ENCODE results near the gene SLC25A6. TPM values are rescaled to one million over a fixed set of nuclear protein-coding genes. Genes with fewer than 3 reads are reported as not detected.
"Not testable (repeated sequence)": the region's sequence is repeated elsewhere in the genome, so short reads cannot be mapped to it uniquely, and the experiment has no call there.

The SLC25A6 gene
- total RNA-seq, 1 experiment from 2014 or later = 463 TPM

DNA sequence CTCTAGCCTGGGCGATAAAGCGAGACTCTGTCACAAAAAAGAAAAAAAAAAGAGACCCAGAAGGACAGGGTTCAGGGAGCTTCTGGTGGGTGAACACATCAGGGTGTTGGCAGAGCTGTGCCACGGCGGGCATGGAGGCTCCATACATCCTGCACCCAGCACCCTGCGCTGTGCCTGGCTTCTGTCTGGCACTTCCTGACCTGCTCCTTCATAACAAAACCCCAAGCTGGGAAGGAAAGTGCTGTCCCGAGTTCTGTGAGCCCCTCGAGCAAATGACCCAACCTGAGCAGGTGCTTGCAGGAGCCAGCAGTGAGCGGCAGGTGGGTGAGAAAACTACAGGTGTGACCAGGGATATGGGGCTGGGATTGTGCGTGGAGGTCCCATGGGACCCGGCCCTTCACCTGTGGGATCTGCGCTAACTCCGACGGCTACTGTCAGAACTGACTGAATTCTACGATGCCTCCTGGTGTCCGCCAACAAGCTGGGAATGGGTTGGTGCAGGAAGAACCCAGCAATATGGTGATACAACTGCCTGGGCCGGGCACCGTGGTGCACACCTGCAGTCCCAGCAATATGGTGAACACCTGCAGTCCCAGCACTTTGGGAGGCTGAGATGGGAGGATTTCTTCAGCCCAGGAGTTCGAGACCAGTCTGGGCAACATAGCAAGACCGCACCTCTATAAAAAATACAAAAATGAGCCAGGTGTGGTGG lies 41.9 kb upstream of the SLC25A6 start:
- ChIA-PET POLR2A (no interaction called here), CTCF (no interaction called here)
- no peak overlapping the region for H3K4me3 Mint-ChIP-seq (ENCODE audit: unreplicated experiment)
- BruUV-seq (replicated peaks) = no TSS peak
- intact Hi-C loops (cut with micrococcal nuclease) = no loop called here
- H3K4me1 Mint-ChIP-seq (ENCODE audit: insufficient read depth, unreplicated experiment) = no peaks in the 10 kb centered on the region
- H3K36me3 Mint-ChIP-seq (ENCODE audit: insufficient read depth, unreplicated experiment) = peaks cover 54% of the 10 kb centered on the region
- H3K9me3 Mint-ChIP-seq (ENCODE audit: unreplicated experiment) = no peaks in the 10 kb centered on the region
- no peaks in the 10 kb centered on the region for H3K27me3 Mint-ChIP-seq (ENCODE audit: insufficient read depth, unreplicated experiment)
- no peak overlapping the region for H3K27ac Mint-ChIP-seq (ENCODE audit: low read depth, unreplicated experiment)
- DNase-seq (ENCODE audit: unreplicated experiment) = no peak
- TF ChIP-seq, protein P1, sequence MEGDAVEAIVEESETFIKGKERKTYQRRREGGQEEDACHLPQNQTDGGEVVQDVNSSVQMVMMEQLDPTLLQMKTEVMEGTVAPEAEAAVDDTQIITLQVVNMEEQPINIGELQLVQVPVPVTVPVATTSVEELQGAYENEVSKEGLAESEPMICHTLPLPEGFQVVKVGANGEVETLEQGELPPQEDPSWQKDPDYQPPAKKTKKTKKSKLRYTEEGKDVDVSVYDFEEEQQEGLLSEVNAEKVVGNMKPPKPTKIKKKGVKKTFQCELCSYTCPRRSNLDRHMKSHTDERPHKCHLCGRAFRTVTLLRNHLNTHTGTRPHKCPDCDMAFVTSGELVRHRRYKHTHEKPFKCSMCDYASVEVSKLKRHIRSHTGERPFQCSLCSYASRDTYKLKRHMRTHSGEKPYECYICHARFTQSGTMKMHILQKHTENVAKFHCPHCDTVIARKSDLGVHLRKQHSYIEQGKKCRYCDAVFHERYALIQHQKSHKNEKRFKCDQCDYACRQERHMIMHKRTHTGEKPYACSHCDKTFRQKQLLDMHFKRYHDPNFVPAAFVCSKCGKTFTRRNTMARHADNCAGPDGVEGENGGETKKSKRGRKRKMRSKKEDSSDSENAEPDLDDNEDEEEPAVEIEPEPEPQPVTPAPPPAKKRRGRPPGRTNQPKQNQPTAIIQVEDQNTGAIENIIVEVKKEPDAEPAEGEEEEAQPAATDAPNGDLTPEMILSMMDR (IDR thresholded peaks at IDR 0.05; ENCODE audit: unreplicated experiment) = no peak

DNA sequence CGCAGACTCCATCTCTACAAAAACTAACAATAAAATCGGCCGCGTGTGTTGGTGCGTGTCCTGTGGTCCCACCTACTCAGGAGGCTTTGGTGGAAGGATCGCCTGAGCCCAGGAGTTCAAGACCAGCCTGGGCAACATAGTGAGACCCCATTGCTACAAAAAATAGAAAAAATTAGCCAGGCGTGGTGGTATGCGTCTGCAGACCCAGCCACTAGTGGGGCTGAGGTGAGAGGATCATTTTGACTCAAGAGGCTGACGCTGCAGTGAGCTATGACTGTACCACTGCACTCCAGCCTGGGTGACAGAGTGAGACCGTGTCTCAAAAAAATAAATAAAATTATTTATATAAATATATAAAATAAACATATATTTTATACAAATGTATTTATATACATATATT lies 38.5 kb upstream of the SLC25A6 start:
- H3K27ac Mint-ChIP-seq (ENCODE audit: low read depth, unreplicated experiment) = no peak overlapping the region
- no peak for DNase-seq (ENCODE audit: unreplicated experiment)
- no peaks in the 10 kb centered on the region for H3K9me3 Mint-ChIP-seq (ENCODE audit: unreplicated experiment)
- H3K36me3 Mint-ChIP-seq (ENCODE audit: insufficient read depth, unreplicated experiment) = peaks cover 36% of the 10 kb centered on the region
- no peaks in the 10 kb centered on the region for H3K27me3 Mint-ChIP-seq (ENCODE audit: insufficient read depth, unreplicated experiment)
- ChIA-PET POLR2A (no interaction called here), CTCF (no interaction called here)
- no peaks in the 10 kb centered on the region for H3K4me1 Mint-ChIP-seq (ENCODE audit: insufficient read depth, unreplicated experiment)
- no TSS peak for BruUV-seq (replicated peaks)
- no peak overlapping the region for H3K4me3 Mint-ChIP-seq (ENCODE audit: unreplicated experiment)
- TF ChIP-seq, protein P1 (IDR thresholded peaks at IDR 0.05; ENCODE audit: unreplicated experiment) = no peak
- intact Hi-C loops (cut with micrococcal nuclease) = no loop called here

DNA sequence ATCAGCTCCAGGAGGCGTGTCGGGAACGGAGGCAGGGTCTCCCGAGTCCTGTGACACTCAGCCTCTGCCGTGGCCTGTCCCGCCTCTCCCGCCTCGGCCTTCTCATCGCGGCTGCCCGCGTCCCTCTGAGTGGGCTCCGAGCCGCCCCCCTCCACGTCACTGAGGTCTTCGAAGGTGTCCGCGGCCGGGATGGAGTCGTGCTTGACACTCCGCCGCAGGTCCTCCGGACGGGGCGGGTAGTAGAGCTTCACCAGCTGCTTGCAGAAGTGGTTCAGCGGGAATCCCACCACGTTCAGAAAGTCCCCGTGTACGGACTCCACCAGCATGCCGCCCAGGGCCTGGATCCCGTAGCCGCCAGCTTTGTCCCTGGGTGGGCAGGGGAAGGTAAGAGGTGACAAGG lies 35.8 kb upstream of the SLC25A6 start:
- no peak for DNase-seq (ENCODE audit: unreplicated experiment)
- H3K27me3 Mint-ChIP-seq (ENCODE audit: insufficient read depth, unreplicated experiment) = no peaks in the 10 kb centered on the region
- TF ChIP-seq, protein P1 (IDR thresholded peaks at IDR 0.05; ENCODE audit: unreplicated experiment) = no peak
- peaks cover 39% of the 10 kb centered on the region for H3K36me3 Mint-ChIP-seq (ENCODE audit: insufficient read depth, unreplicated experiment)
- CTCF ChIA-PET = no interaction called here
- POLR2A ChIA-PET = no interaction called here
- intact Hi-C loops (cut with micrococcal nuclease) = no loop called here
- no peaks in the 10 kb centered on the region for H3K4me1 Mint-ChIP-seq (ENCODE audit: insufficient read depth, unreplicated experiment)
- peaks cover 19% of the 10 kb centered on the region for H3K9me3 Mint-ChIP-seq (ENCODE audit: unreplicated experiment)
- H3K4me3 Mint-ChIP-seq (ENCODE audit: unreplicated experiment) = no peak overlapping the region
- no TSS peak for BruUV-seq (replicated peaks)
- H3K27ac Mint-ChIP-seq (ENCODE audit: low read depth, unreplicated experiment) = no peak overlapping the region

DNA sequence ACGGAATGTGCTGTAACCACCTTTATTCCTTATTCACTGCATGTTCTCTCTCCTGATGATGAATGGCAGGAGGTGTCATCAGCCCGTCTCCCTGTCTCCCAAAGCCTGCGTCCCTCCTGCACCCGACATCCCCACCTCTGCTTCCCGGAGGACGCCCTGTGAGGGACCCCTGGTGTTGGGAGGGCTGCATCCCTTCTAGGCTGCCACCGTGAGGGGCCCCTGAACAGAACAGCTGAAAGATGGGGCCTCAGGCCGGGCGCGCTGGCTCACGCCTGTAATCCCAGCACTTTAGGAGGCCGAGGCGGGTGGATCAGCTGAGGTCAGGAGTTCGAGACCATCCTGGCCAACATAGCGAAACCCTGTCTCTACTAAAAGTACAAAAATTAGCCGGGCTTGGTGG lies 34.4 kb upstream of the SLC25A6 start:
- H3K27ac Mint-ChIP-seq (ENCODE audit: low read depth, unreplicated experiment); H3K27me3 Mint-ChIP-seq (ENCODE audit: insufficient read depth, unreplicated experiment); BruUV-seq (replicated peaks); POLR2A ChIA-PET; CTCF ChIA-PET; H3K4me3 Mint-ChIP-seq (ENCODE audit: unreplicated experiment); H3K4me1 Mint-ChIP-seq (ENCODE audit: insufficient read depth, unreplicated experiment); intact Hi-C loops (cut with micrococcal nuclease); DNase-seq (ENCODE audit: unreplicated experiment): not testable (repeated sequence)
- Mint-ChIP-seq H3K9me3 (ENCODE audit: unreplicated experiment) (peaks cover 19% of the 10 kb centered on the region), H3K36me3 (ENCODE audit: insufficient read depth, unreplicated experiment) (peaks cover 44% of the 10 kb centered on the region)

DNA sequence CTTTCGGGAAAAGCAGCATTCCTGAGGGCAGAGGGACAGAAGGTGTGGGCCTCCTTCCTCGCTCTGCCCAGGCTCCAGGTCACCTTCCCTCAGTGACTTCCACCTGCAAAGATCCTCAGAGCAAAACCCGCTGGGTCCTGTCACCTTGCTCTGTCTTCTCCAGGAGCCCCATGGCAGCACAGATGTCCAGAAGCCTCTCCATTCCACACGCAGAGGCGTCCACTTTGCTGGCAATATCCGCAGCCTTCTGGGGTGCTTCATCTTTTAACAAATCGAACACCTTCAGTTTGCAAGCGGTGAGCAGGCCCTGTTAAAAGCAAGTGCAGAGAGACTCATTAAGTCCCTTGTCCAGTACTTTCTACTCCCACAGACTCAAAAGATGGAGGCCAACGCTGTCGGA lies 33.5 kb upstream of the SLC25A6 start:
- H3K36me3 Mint-ChIP-seq (ENCODE audit: insufficient read depth, unreplicated experiment) = peaks cover 44% of the 10 kb centered on the region
- H3K4me1 Mint-ChIP-seq (ENCODE audit: insufficient read depth, unreplicated experiment) = no peaks in the 10 kb centered on the region
- ChIA-PET POLR2A (no interaction called here), CTCF (no interaction called here)
- intact Hi-C loops (cut with micrococcal nuclease) = no loop called here
- DNase-seq (ENCODE audit: unreplicated experiment) = no peak
- H3K27me3 Mint-ChIP-seq (ENCODE audit: insufficient read depth, unreplicated experiment) = no peaks in the 10 kb centered on the region
- BruUV-seq (replicated peaks) = no TSS peak
- H3K4me3 Mint-ChIP-seq (ENCODE audit: unreplicated experiment) = no peak overlapping the region
- TF ChIP-seq, protein P1 (IDR thresholded peaks at IDR 0.05; ENCODE audit: unreplicated experiment) = no peak
- H3K9me3 Mint-ChIP-seq (ENCODE audit: unreplicated experiment) = peaks cover 19% of the 10 kb centered on the region
- no peak overlapping the region for H3K27ac Mint-ChIP-seq (ENCODE audit: low read depth, unreplicated experiment)

Measured in MCF 10A (cell line).